ENCODE data around the gene PANK4. TPM values are rescaled to one million over a fixed set of nuclear protein-coding genes. Genes with fewer than 3 reads are reported as not detected.

Gene PANK4
- total RNA-seq, 1 experiment from 2014 or later: 27.0 TPM

- Mint-ChIP-seq H3K9me3 (ENCODE audit: unreplicated experiment) (no peaks in the 10 kb centered on the region), H3K36me3 (ENCODE audit: insufficient read depth, unreplicated experiment) (no peaks in the 10 kb centered on the region), H3K4me1 (ENCODE audit: low read depth, unreplicated experiment) (no peaks in the 10 kb centered on the region), H3K27ac (ENCODE audit: unreplicated experiment) (no peak overlapping the region), H3K27me3 (ENCODE audit: insufficient read depth, unreplicated experiment) (no peaks in the 10 kb centered on the region), H3K4me3 (ENCODE audit: unreplicated experiment) (no peak overlapping the region)
- no peaks in the 10 kb centered on the region for H3K4me1 ChIP-seq
- intact Hi-C loops (cut with micrococcal nuclease; ENCODE audit: unreplicated experiment): no loop called here
- peaks cover 3% of the 10 kb centered on the region for H3K27me3 ChIP-seq (replicated peaks; ENCODE audit: control insufficient read depth, insufficient read depth, low read length)
- ChIA-PET POLR2A (interaction anchor here (0.7 kb wide), 1 partner anchor 9 kb away, joined by 4 read pairs; the partner anchor contains the start of gene PANK4), CTCF (interaction anchor here (0.6 kb wide), 1 partner anchor 51 kb away, joined by 5 read pairs; no protein-coding TSS in a partner anchor)
- DNase-seq: peak in 1 of 2 experiments; percentile 54
- no peaks in the 10 kb centered on the region for H3K36me3 ChIP-seq (ENCODE audit: control insufficient read depth, insufficient read depth, low read length)
- TF ChIP-seq CTCF (IDR thresholded peaks at IDR 0.05; ENCODE audit: insufficient read depth in 1 of 2, low read depth in 1 of 2, low read length in 1 of 2, severe bottlenecking in 1 of 2, unreplicated experiment in 1 of 2): no peak
- no TSS peak for BruUV-seq (replicated peaks)
- no peak overlapping the region for H3K4me3 ChIP-seq (ENCODE audit: low read depth, low read length)
- H3K9me3 ChIP-seq: no peaks in the 10 kb centered on the region
These were observed 8.5 kb upstream of the PANK4 start for GRCh38 chr1:2534687-2535441.

DNA sequence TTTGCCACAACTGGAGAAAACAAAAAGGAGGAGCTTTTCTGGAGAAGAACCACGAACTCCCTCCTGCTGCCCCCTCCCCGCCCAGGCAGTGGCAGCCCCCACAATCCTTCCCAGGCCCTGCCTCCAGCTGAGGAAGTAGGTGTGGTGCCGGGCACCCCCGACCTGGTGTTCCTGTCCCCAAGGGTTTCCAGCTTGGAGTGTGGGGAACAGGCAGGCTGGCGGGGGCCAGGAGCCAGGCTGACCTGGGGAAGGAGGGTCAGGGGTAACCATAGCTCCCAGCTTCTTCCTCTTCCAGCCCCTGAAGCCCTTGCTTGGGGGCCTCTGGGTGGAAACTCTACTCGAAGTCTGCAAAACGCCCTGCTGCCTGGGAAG is 7.9 kb upstream of the PANK4 start:
- Histone ChIP-seq H3K27me3 (replicated peaks; ENCODE audit: control insufficient read depth, insufficient read depth, low read length) (peaks cover 3% of the 10 kb centered on the region), H3K4me1 (no peaks in the 10 kb centered on the region), H3K4me3 (ENCODE audit: low read depth, low read length) (no peak overlapping the region), H3K9me3 (no peaks in the 10 kb centered on the region), H3K36me3 (ENCODE audit: control insufficient read depth, insufficient read depth, low read length) (no peaks in the 10 kb centered on the region)
- no peak for TF ChIP-seq CTCF (IDR thresholded peaks at IDR 0.05; ENCODE audit: insufficient read depth in 1 of 2, low read depth in 1 of 2, low read length in 1 of 2, severe bottlenecking in 1 of 2, unreplicated experiment in 1 of 2)
- no peaks in the 10 kb centered on the region for H3K36me3 Mint-ChIP-seq (ENCODE audit: insufficient read depth, unreplicated experiment)
- no peak overlapping the region for H3K27ac Mint-ChIP-seq (ENCODE audit: unreplicated experiment)
- no TSS peak for BruUV-seq (replicated peaks)
- no peaks in the 10 kb centered on the region for H3K9me3 Mint-ChIP-seq (ENCODE audit: unreplicated experiment)
- no peaks in the 10 kb centered on the region for H3K27me3 Mint-ChIP-seq (ENCODE audit: insufficient read depth, unreplicated experiment)
- intact Hi-C loops (cut with micrococcal nuclease; ENCODE audit: unreplicated experiment): no loop called here
- H3K4me3 Mint-ChIP-seq (ENCODE audit: unreplicated experiment): no peak overlapping the region
- H3K4me1 Mint-ChIP-seq (ENCODE audit: low read depth, unreplicated experiment): no peaks in the 10 kb centered on the region
- ChIA-PET POLR2A (no interaction called here), CTCF (no interaction called here)
- no peak for DNase-seq

DNA sequence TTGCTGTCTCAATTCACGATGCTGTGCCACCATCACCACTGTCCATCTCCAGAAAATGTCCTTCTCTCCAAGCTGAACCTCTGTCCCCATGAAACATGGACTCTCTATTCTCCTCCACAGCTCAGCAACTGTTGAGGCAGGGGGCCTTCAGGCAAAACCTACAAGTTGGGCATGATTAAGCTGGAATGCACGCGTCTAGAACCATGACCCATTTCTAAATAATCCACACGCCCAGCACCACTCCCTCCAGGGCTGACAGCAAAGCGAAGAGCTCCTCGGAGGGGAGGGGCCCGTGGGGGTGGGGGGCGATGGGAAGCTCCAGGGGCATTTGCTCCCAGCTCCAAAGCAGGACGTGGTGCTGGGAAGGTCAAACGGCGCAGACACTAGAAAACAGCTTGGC is 7.0 kb upstream of the PANK4 start:
- Mint-ChIP-seq H3K4me3 (ENCODE audit: unreplicated experiment) (no peak overlapping the region), H3K9me3 (ENCODE audit: unreplicated experiment) (no peaks in the 10 kb centered on the region), H3K36me3 (ENCODE audit: insufficient read depth, unreplicated experiment) (no peaks in the 10 kb centered on the region), H3K27me3 (ENCODE audit: insufficient read depth, unreplicated experiment) (no peaks in the 10 kb centered on the region), H3K27ac (ENCODE audit: unreplicated experiment) (no peak overlapping the region), H3K4me1 (ENCODE audit: low read depth, unreplicated experiment) (no peaks in the 10 kb centered on the region)
- no peak overlapping the region for H3K4me3 ChIP-seq (ENCODE audit: low read depth, low read length)
- H3K36me3 ChIP-seq (ENCODE audit: control insufficient read depth, insufficient read depth, low read length): no peaks in the 10 kb centered on the region
- no peaks in the 10 kb centered on the region for H3K4me1 ChIP-seq
- ChIA-PET POLR2A (no interaction called here), CTCF (no interaction called here)
- DNase-seq: no peak
- H3K27me3 ChIP-seq (replicated peaks; ENCODE audit: control insufficient read depth, insufficient read depth, low read length): peaks cover 3% of the 10 kb centered on the region
- BruUV-seq (replicated peaks): no TSS peak
- H3K9me3 ChIP-seq: no peaks in the 10 kb centered on the region
- TF ChIP-seq CTCF (IDR thresholded peaks at IDR 0.05; ENCODE audit: insufficient read depth in 1 of 2, low read depth in 1 of 2, low read length in 1 of 2, severe bottlenecking in 1 of 2, unreplicated experiment in 1 of 2): no peak
- intact Hi-C loops (cut with micrococcal nuclease; ENCODE audit: unreplicated experiment): no loop called here
